SHP77 treated with DMSO at 0.1 percent for 48 hours (cell line): Measurements from ENCODE around the gene SMIM38.

Experiments used
- DNase-seq: peaks from one replicate; lab custom pipeline; 2025; lab: John Stamatoyannopoulos, UW

SMIM38 gene

GRCh38 chr11:69180726-69181125 lies 25.0 kb downstream of the SMIM38 start:
- DNase-seq: no peak

DNA sequence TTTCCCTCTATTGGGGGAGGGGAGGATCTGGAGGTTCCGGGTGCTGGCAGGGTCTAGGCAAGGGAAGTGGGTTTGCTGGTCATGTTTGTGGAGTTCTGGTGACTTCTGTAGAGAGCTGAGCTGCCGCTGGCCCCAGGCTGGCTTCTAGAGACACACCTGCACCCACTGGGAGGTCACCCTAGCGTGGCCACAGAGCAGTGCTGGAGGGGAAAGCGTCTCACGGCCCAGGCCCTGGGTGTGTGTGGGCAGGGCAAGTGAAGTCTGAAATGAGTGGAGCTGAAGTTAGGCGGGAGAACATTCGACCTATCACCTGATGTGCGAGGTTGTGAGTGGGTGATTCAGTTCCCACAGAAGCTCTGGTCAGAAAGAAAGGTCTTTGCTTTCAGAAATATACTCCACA lies 27.9 kb downstream of the SMIM38 start:
- DNase-seq: no peak

DNA sequence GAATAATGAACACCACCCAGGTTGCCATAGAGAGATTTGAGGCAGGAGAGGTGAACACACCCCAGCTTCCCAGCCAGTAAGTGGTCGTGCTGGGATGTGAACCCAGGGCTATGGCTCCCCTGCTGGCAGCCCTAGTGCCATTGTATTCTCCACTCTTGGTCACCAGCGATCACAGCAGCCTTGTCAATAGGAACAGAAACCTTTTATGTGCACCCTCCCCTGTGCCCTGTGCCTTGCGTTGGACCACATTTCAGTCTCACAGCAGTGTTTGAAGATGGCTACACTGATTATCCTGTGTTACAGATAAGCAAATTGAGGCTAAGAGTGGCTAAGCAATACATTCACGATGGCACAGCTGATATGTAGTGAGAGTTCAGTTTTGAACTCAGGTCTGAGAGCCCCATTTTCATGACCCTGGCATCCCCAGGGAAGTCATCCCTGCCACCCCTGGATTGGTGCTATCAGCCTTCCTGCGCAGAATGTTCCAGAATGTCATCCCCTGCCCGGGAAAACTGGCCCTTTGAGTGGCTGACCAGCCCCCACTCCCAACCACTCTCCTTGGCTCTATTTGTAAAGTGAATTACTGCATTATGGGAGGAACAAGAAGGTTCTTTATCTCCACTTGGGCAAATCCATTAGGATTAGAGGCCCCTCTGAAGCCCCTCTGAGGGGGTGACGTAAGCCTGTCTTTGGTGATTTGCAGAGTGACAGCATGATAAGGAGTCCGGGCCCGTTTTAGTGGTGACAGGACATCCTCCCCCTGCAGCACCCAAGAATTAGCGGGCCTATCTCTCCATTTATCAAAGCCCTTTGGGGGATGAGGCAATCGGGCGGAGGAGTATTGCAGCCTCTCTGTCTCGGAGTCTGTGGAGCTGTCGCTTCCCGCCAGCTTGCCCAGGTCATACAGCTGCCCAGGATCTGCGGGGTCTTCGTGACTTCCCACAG lies 30.9 kb downstream of the SMIM38 start:
- no peak for DNase-seq

GRCh38 chr11:69187540-69188065 lies 31.9 kb downstream of the SMIM38 start:
- DNase-seq: no peak

GRCh38 chr11:69189059-69189458 lies 33.3 kb downstream of the SMIM38 start:
- no peak for DNase-seq

- no peak for DNase-seq
These were observed 35.2 kb downstream of the SMIM38 start for GRCh38 chr11:69190796-69191536.

DNA sequence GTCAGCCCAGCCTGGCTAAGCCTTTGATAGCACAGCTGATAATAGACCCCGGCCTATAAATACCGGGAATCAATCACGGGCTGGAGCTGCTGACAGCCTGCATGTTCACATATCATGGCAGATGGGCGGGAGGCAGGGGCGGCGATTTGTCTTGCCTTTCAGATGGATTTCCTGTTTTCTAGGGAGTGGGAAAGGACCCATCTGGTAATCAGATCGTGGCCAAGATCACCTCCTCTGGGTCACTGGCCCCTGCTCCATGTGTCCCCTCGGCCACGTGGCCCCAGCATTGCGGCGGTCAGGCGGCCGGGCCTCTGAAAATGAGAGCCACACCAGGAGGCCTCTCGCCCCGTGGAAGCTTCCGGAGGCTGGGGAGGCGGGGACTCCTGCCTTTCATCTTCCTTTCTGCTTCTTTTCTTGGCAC lies 36.6 kb downstream of the SMIM38 start:
- no peak for DNase-seq

GRCh38 chr11:69193151-69193550 lies 37.4 kb downstream of the SMIM38 start:
- no peak for DNase-seq

DNA sequence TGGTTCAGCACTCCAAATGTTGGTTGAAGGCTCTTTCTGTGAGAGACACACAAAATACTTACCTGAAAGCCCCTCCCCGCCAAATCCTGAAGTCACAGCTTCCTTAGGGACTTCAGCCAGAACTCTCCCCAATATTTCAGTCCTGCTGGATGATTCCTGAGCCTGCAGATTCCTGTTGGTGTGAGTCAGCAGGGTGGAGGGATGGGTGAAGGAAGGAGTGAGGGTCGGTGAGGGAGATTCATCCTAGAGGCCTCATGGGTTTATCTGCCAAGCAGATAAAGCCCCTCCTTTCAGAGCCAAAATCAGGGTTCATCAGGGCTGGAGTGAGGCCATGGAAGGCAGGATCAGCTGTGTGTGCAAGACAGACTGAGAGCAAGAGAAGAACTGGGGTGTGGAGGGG lies 37.9 kb downstream of the SMIM38 start:
- DNase-seq: no peak

GRCh38 chr11:69194396-69194795 lies 38.7 kb downstream of the SMIM38 start:
- no peak for DNase-seq

GRCh38 chr11:69194956-69195355 lies 39.2 kb downstream of the SMIM38 start:
- DNase-seq: no peak

DNA sequence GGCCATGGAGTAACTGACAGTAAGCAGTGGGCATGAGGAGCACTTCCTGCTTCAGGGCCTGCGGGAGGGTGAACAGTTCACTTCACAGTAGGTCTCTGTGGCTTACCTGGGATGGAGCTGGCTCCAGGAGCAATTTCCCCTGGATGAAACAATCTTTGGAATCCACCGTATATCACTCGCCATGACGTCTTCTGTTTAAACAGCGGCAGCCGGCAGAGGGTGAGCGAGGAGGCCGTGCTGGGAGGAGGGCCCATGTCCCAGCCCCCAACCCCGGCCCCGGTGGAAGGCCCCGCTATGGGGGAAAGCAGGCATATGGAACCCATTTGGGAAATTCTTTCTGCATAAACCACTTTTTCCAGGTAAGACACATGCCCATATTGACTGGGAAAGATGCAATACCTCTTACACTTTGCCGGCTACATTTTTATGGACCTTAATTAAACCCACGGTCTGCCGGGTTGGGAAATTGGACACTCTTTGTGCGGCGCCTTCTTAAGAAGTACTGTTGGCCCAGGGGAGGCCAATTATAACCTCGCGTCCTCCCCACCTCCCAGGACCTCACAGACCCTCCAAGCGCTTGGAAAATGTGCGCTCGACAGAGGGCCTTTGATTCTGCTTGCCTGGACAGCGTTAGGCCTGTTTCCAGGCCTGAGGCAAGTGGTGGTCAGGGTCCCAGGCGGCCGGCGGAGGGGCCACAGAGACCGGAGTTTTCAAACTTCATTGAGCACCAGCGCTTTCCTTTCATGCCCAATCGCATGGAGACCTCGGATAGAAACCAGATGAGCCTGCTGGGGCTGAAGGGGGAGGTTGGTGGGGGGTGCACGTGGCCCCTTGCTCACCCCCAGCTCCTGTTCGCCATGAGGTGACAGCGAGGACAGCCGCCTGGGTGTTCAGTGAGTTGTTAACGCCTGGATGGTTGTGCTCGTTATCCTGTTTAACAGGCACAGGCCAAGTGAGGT lies 40.4 kb downstream of the SMIM38 start:
- no peak for DNase-seq

DNA sequence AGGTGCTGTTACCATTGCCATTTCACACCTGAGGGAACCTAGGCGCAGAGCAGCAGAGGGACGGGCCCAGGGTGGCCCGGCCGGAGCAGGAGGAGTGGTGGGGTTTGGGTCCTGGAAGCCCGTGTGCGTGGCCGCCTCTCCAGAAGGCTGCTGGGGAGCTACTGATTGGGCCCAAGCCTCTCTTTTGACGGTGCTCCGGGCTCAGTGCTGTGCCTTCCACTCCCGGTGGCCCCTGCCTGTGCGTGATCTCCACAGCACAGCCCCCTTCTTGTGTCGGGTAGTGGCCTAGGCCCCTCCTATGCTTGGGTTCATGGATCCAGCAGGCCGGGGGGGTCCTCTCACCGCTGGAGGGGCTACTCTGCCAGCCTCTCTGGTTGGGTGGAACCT lies 41.0 kb downstream of the SMIM38 start:
- DNase-seq: no peak

DNA sequence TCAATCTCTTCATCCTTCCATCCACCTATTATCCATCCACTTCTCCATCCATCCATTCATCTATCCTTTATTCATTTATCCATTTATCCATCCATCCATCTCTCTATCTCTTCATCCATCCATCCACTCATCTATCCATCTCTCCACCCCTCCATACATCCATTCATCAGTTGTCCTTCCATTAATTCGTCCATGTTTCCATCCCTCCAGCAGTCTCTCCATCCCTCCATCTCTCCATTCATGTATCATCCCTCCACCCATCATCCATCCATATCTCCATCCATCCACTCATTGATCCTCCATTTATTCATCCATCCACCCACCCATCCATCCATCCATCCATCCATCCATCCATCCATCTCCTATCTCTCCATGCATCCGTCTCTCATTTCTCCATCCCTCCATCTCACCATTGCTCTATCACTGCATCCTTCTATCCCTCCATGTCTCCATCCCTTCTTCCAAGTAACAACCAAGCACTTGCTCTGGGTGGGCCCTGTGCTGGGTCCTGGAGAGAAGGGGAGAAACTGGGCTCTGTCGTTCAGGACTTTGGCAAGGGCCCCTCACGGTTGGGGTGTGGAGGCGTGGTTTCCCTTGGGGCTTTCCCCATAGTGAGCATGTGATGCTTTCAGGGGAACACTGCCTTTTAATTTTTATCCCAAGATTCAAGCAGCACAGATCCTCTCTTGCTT lies 43.3 kb downstream of the SMIM38 start:
- DNase-seq: no peak

DNA sequence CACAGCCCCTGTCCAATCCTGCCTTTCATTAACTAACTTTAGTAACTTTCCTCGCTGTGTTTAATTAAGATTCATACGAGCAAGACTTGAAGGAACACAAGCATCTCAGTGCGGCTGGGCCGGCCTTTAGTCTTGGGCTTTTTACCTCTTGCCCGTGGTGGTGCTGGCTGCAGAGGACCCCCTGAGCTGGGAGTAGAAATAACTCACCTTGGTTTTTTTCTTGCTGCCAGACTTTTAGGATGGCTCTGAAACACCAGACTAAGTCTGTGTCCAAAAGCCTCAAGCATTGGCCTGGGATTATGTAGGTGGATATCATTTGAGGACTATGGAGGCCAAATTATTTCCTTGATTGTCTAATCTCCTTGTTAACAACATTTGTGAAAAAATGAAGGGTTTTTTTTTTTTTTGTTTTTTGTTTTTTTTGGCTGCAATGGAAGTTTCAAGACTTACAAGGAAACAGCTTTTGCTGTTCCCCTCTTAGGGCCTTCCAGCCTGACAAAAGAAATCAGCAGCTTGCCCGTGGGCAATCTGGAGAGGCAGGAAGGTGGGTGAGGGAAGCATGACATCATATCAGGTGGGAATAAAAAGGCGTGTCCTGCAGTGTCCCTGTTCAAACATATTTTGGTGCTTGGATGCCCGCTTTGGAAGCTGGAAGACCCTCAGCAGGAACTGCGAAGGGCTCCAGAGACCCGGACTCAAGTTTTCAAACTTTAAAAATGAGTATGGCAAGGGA lies 44.0 kb downstream of the SMIM38 start:
- DNase-seq: no peak

GRCh38 chr11:69200331-69201065 lies 44.8 kb downstream of the SMIM38 start:
- DNase-seq: no peak

GRCh38 chr11:69201066-69201365 lies 45.3 kb downstream of the SMIM38 start:
- no peak for DNase-seq

DNA sequence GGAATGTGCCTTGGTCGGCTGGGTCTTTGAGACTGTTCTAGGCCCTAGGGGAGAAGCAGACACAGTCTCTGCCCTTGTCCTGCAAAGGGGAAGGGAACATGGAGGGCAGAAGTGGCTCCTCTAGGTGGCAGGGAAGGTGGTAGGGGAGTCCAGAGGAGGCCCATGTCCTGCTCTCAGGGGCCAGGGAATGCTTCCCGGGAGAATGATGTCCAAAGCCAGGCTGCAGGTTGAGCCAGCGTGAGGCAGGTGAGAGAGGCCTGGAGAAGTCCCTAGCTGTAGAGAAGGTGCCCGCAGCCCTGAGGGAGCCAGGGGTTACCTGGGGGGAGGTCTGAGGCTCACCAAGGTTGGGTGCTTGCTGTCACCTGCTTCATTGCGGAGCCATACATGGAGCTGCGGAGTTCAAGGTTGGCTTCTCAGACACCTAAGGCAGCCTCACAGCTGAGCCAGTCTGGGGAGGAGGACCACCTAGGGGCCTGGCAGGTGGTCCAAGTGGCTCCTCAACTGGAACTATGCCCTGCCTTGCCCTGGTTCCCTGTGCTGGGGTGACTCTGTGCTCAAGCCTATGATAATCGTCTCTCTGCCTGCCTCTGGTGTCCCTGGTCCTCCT lies 46.1 kb downstream of the SMIM38 start:
- DNase-seq: no peak

- DNase-seq: no peak
These were observed 46.9 kb downstream of the SMIM38 start for GRCh38 chr11:69202511-69203221.
